ENCODE measurements around the gene SENP3. TPM values are rescaled to one million over a fixed set of nuclear protein-coding genes. Genes with fewer than 3 reads are reported as not detected.

SENP3 gene
- polyA plus RNA-seq, 1 donor (not counting 4 experiments of a cell fraction or from before 2014, with no cell fraction given), result 99.1 TPM

GRCh38 chr17:7555320-7555948, 6.3 kb upstream of the SENP3 start:
- H2AFZ ChIP-seq (ENCODE audit: control insufficient read depth, low read length), result no peak overlapping the region
- no peak for FAIRE-seq
- dilution Hi-C loops (cut with MboI; ENCODE audit: extremely low pct_ligation_motif_present, low sequenced_read_pairs), result no loop called here

GRCh38 chr17:7556627-7557026, 5.1 kb upstream of the SENP3 start:
- FAIRE-seq (no peak), DNase-seq (ENCODE audit: low read depth, low spot score) (no peak)
- dilution Hi-C loops (cut with MboI; ENCODE audit: extremely low pct_ligation_motif_present, low sequenced_read_pairs), result no loop called here
- Histone ChIP-seq H3K27ac (ENCODE audit: control insufficient read depth, insufficient read depth, low read length) (no peak overlapping the region), H3K9me1 (ENCODE audit: control insufficient read depth, extremely low read depth, insufficient read depth, low read length) (no peaks in the 10 kb centered on the region), H3K79me2 (ENCODE audit: control insufficient read depth, insufficient read depth, low read length) (no peaks in the 10 kb centered on the region), H3K9ac (ENCODE audit: control insufficient read depth, extremely low read depth, insufficient read depth, low read length) (no peak overlapping the region), H3K4me2 (ENCODE audit: control insufficient read depth, extremely low read depth, insufficient read depth, low read depth, low read length) (no peak overlapping the region), H3K9me3 (ENCODE audit: control insufficient read depth, low read depth, low read length) (no peaks in the 10 kb centered on the region), H3K27me3 (ENCODE audit: control insufficient read depth, extremely low read depth, insufficient read depth, low read length) (no peaks in the 10 kb centered on the region), H3K4me3 (ENCODE audit: control insufficient read depth in 2 of 3, extremely low read depth in 1 of 3, insufficient read depth in 2 of 3, low read depth in 1 of 3, low read length in 3 of 3) (no peak overlapping the region), H3K36me3 (ENCODE audit: control insufficient read depth in 2 of 2, extremely low read depth in 1 of 2, insufficient read depth in 2 of 2, low read length in 2 of 2) (no peaks in the 10 kb centered on the region), H4K20me1 (ENCODE audit: control insufficient read depth, extremely low read depth, insufficient read depth, low read length) (no peaks in the 10 kb centered on the region), H3K4me1 (ENCODE audit: control insufficient read depth, extremely low read depth, insufficient read depth, low read length) (peaks cover 32% of the 10 kb centered on the region), H2AFZ (ENCODE audit: control insufficient read depth, low read length) (no peak overlapping the region)
- TF ChIP-seq EZH2 (IDR thresholded peaks at IDR 0.05; ENCODE audit: low read length), result no peak

More at GRCh38 chr17:7555320-7555948, 6.3 kb upstream of the SENP3 start:
- H3K36me3 ChIP-seq (ENCODE audit: control insufficient read depth in 2 of 2, extremely low read depth in 1 of 2, insufficient read depth in 2 of 2, low read length in 2 of 2), result no peaks in the 10 kb centered on the region
- H3K9me1 ChIP-seq (ENCODE audit: control insufficient read depth, extremely low read depth, insufficient read depth, low read length), result no peaks in the 10 kb centered on the region
- TF ChIP-seq, protein P1, sequence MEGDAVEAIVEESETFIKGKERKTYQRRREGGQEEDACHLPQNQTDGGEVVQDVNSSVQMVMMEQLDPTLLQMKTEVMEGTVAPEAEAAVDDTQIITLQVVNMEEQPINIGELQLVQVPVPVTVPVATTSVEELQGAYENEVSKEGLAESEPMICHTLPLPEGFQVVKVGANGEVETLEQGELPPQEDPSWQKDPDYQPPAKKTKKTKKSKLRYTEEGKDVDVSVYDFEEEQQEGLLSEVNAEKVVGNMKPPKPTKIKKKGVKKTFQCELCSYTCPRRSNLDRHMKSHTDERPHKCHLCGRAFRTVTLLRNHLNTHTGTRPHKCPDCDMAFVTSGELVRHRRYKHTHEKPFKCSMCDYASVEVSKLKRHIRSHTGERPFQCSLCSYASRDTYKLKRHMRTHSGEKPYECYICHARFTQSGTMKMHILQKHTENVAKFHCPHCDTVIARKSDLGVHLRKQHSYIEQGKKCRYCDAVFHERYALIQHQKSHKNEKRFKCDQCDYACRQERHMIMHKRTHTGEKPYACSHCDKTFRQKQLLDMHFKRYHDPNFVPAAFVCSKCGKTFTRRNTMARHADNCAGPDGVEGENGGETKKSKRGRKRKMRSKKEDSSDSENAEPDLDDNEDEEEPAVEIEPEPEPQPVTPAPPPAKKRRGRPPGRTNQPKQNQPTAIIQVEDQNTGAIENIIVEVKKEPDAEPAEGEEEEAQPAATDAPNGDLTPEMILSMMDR (optimal IDR thresholded peaks at IDR 0.05 in 1 of 3, IDR thresholded peaks at IDR 0.05 in 1 of 3, conservative IDR thresholded peaks at IDR 0.05 in 1 of 3; ENCODE audit: extremely low read depth in 1 of 3, insufficient read depth in 2 of 3, low read length in 3 of 3), result peak in 2 of 3 experiments; percentile 10 to 12
- TF ChIP-seq EZH2 (IDR thresholded peaks at IDR 0.05; ENCODE audit: low read length), result no peak
- H3K4me2 ChIP-seq (ENCODE audit: control insufficient read depth, extremely low read depth, insufficient read depth, low read depth, low read length), result no peak overlapping the region
- H3K27ac ChIP-seq (ENCODE audit: control insufficient read depth, insufficient read depth, low read length), result no peak overlapping the region
- H3K4me3 ChIP-seq (ENCODE audit: control insufficient read depth in 2 of 3, extremely low read depth in 1 of 3, insufficient read depth in 2 of 3, low read depth in 1 of 3, low read length in 3 of 3), result no peak overlapping the region
- H3K9me3 ChIP-seq (ENCODE audit: control insufficient read depth, low read depth, low read length), result no peaks in the 10 kb centered on the region
- H4K20me1 ChIP-seq (ENCODE audit: control insufficient read depth, extremely low read depth, insufficient read depth, low read length), result no peaks in the 10 kb centered on the region
- no peak for DNase-seq (ENCODE audit: low read depth, low spot score)
- no peak overlapping the region for H3K9ac ChIP-seq (ENCODE audit: control insufficient read depth, extremely low read depth, insufficient read depth, low read length)
- H3K4me1 ChIP-seq (ENCODE audit: control insufficient read depth, extremely low read depth, insufficient read depth, low read length), result peaks cover 26% of the 10 kb centered on the region
- no peaks in the 10 kb centered on the region for H3K27me3 ChIP-seq (ENCODE audit: control insufficient read depth, extremely low read depth, insufficient read depth, low read length)
- no peaks in the 10 kb centered on the region for H3K79me2 ChIP-seq (ENCODE audit: control insufficient read depth, insufficient read depth, low read length)
